GM23338 (cell line): ENCODE data around the gene CPT1C. TPM values are rescaled to one million over a fixed set of nuclear protein-coding genes. Genes with fewer than 3 reads are reported as not detected.

Experiments
- ATAC-seq: fragments of 200-7000 bp; cut with Tn5 transposase; 3 replicates; pipeline ENCODE4 v1.9.1; 2020
- DNase-seq: peaks from one replicate; pipeline ENCODE4 v3.0.0-alpha.2; 2015; ENCODE audit warnings: low spot score
- H2AFZ ChIP-seq: fragments of 200-600 bp; sonication (generic); 2 replicates; pipeline ENCODE4 v1.8.0; 2016; ENCODE audit warnings: antibody characterized with exemption, mild to moderate bottlenecking, moderate library complexity
- H3F3A ChIP-seq: fragments of 200-600 bp; sonication (generic); replicated peaks from 2 replicates; pipeline ENCODE4 v1.8.0; 2017; ENCODE audit warnings: antibody characterized with exemption, mixed run types, low read depth
- H3K27ac ChIP-seq: fragments of 200-600 bp; sonication (generic); 2 replicates; pipeline ENCODE4 v1.6.1; 2016; ENCODE audit warnings: low read depth
- H3K27me3 ChIP-seq: fragments of 200-600 bp; sonication (generic); 2 replicates; pipeline ENCODE4 v1.8.0; 2016; ENCODE audit warnings: mild to moderate bottlenecking, mixed run types, moderate library complexity; ENCODE audit not compliant: insufficient read depth
- H3K36me3 ChIP-seq: fragments of 200-600 bp; sonication (generic); 2 replicates; pipeline ENCODE4 v1.8.0; 2016; ENCODE audit warnings: mild to moderate bottlenecking; ENCODE audit not compliant: insufficient read depth
- H3K4me1 ChIP-seq: fragments of 200-600 bp; sonication (generic); 2 replicates; pipeline ENCODE4 v1.8.0; 2016; ENCODE audit warnings: mild to moderate bottlenecking, moderate library complexity; ENCODE audit not compliant: insufficient read depth
- H3K4me2 ChIP-seq: fragments of 200-600 bp; sonication (generic); 2 replicates; pipeline ENCODE4 v1.7.1; 2017; ENCODE audit warnings: mixed run types
- H3K4me3 ChIP-seq: fragments of 200-600 bp; sonication (generic); 2 replicates; pipeline ENCODE4 v1.6.1; 2016; ENCODE audit warnings: mixed run types
- H3K79me2 ChIP-seq: fragments of 200-600 bp; sonication (generic); replicated peaks from 2 replicates; pipeline ENCODE4 v1.8.0; 2017; ENCODE audit warnings: mild to moderate bottlenecking; ENCODE audit not compliant: insufficient read depth
- H3K9me2 ChIP-seq: fragments of 200-600 bp; sonication (generic); 2 replicates; pipeline ENCODE4 v1.8.0; 2017; ENCODE audit not compliant: insufficient read depth
- H4K20me1 ChIP-seq: fragments of 200-600 bp; sonication (generic); replicated peaks from 2 replicates; pipeline ENCODE4 v1.8.0; 2017; ENCODE audit warnings: mild to moderate bottlenecking; ENCODE audit not compliant: insufficient read depth
- H3K27ac Mint-ChIP-seq: 2 replicates; pipeline ENCODE4 v1.8.0; 2020; ENCODE audit warnings: inconsistent platforms, mild to moderate bottlenecking, moderate library complexity, mixed read lengths
- H3K27me3 Mint-ChIP-seq: 3 replicates; pipeline ENCODE4 v1.8.0; 2022; ENCODE audit warnings: low read depth, mild to moderate bottlenecking, moderate library complexity, mixed read lengths, inconsistent platforms; ENCODE audit not compliant: insufficient read depth, poor library complexity
- H3K36me3 Mint-ChIP-seq: 3 replicates; pipeline ENCODE4 v1.8.0; 2021; ENCODE audit warnings: low read depth, mild to moderate bottlenecking, inconsistent platforms, moderate library complexity, mixed read lengths
- H3K4me1 Mint-ChIP-seq: 3 replicates; pipeline ENCODE4 v1.8.0; 2020; ENCODE audit warnings: mild to moderate bottlenecking, inconsistent platforms, mixed read lengths
- H3K4me3 Mint-ChIP-seq: 3 replicates; pipeline ENCODE4 v1.8.0; 2021; ENCODE audit warnings: moderate library complexity, mild to moderate bottlenecking, inconsistent platforms, mixed read lengths
- H3K9me3 Mint-ChIP-seq: 3 replicates; pipeline ENCODE4 v1.8.0; 2020; ENCODE audit warnings: moderate library complexity, mild to moderate bottlenecking, inconsistent platforms, mixed read lengths
- CREB1 ChIP-seq: fragments of 250-450 bp; sonication (Bioruptor Pico); IDR thresholded peaks from 2 replicates; pipeline ENCODE4 v1.5.0; 2020; ENCODE audit warnings: low read depth, mild to moderate bottlenecking, moderate library complexity
- CTCF ChIP-seq, 2 experiments: fragments of 200-600 bp in 1 of 2; sonication (generic) in 1 of 2; conservative IDR thresholded peaks; 2 replicates each; pipeline versions ENCODE4 v1.5.1 to v1.6.1; 2016 to 2017; ENCODE audit warnings: antibody characterized with exemption in 2 of 2, low read depth in 2 of 2, mild to moderate bottlenecking in 2 of 2, moderate library complexity in 1 of 2
- EZH2 ChIP-seq: fragments of 200-600 bp; sonication (generic); IDR thresholded peaks from one replicate; pipeline ENCODE4 v1.8.0; 2017; ENCODE audit warnings: antibody characterized with exemption, mild to moderate bottlenecking, low read depth; ENCODE audit not compliant: unreplicated experiment
- EZH2phosphoT487 ChIP-seq: fragments of 200-600 bp; sonication (generic); IDR thresholded peaks from one replicate; pipeline ENCODE4 v1.8.1; 2018; ENCODE audit warnings: antibody characterized with exemption; ENCODE audit not compliant: unreplicated experiment
- JUNB ChIP-seq: IDR thresholded peaks from one replicate; pipeline ENCODE4 v1.6.1; 2016; ENCODE audit warnings: antibody characterized with exemption; ENCODE audit not compliant: unreplicated experiment
- NANOG ChIP-seq: IDR thresholded peaks from 2 replicates; pipeline ENCODE4 v1.6.1; 2016; ENCODE audit warnings: antibody characterized with exemption, borderline replicate concordance
- STAT1 ChIP-seq: IDR thresholded peaks from one replicate; pipeline ENCODE4 v1.6.1; 2016; ENCODE audit warnings: antibody characterized with exemption; ENCODE audit not compliant: unreplicated experiment
- ZNF114 ChIP-seq: fragments of 250-450 bp; sonication (Bioruptor Pico); IDR thresholded peaks from 2 replicates; pipeline ENCODE4 v1.5.0; 2020; ENCODE audit warnings: mild to moderate bottlenecking, moderate library complexity
- ZNF462 ChIP-seq: fragments of 250-450 bp; sonication (Bioruptor Pico); IDR thresholded peaks from 2 replicates; pipeline ENCODE4 v1.5.0; 2020; ENCODE audit warnings: mild to moderate bottlenecking, moderate library complexity
- polyA plus RNA-seq: library from polyadenylated mRNA; unstranded; fragments of >200 nt; fragmentation: Nextera tagmentation; extraction: Ambion mirVana; gene quantifications from 2 replicates; pipeline ENCODE4 v1.2.1, GENCODE V29; 2016
- total RNA-seq: library from RNA; depleted of rRNA; stranded (reverse); fragments of >200 nt; shearing (Covaris generic); gene quantifications from 2 replicates; pipeline ENCODE4 v1.2.3, GENCODE V29; 2014

CPT1C gene
- total and polyA plus RNA-seq, 2 experiments from 2014 or later, result 63.4 to 77.3 TPM

- TF ChIP-seq ZNF462 (CRISPR knock-in tag), result no peak
- no peak for TF ChIP-seq EZH2phosphoT487
- TF ChIP-seq ZNF114 (CRISPR knock-in tag), result no peak
- no peak for TF ChIP-seq NANOG
- no peak for TF ChIP-seq CREB1 (CRISPR knock-in tag)
Measured at GRCh38 chr19:49682274-49682673, 8.6 kb upstream of the CPT1C start (continued).

- H3K9me2 ChIP-seq, result no peaks in the 10 kb centered on the region
- Mint-ChIP-seq H3K36me3 (peaks cover 70% of the 10 kb centered on the region), H3K4me1 (peaks cover 50% of the 10 kb centered on the region), H3K9me3 (no peaks in the 10 kb centered on the region), H3K4me3 (no peak overlapping the region), H3K27ac (no peak overlapping the region), H3K27me3 (peaks cover 32% of the 10 kb centered on the region)
- H3K27ac ChIP-seq, result peak overlapping the region; percentile 68; the same call in 1 of the 2 replicates
- H3K4me2 ChIP-seq, result no peak overlapping the region
- H2AFZ ChIP-seq, result no peak overlapping the region
- peaks cover 51% of the 10 kb centered on the region for H3K79me2 ChIP-seq
- no peak overlapping the region for H3K4me3 ChIP-seq
- peaks cover 66% of the 10 kb centered on the region for H3F3A ChIP-seq
- peaks cover 44% of the 10 kb centered on the region for H3K36me3 ChIP-seq
- H3K27me3 ChIP-seq, result no peaks in the 10 kb centered on the region
- ATAC-seq (no peak), DNase-seq (no peak)
- H4K20me1 ChIP-seq, result peaks cover 57% of the 10 kb centered on the region
- peaks cover 36% of the 10 kb centered on the region for H3K4me1 ChIP-seq
- no peak for TF ChIP-seq EZH2phosphoT487
- TF ChIP-seq EZH2, result no peak
- no peak for TF ChIP-seq STAT1
- no peak for TF ChIP-seq JUNB
- TF ChIP-seq CTCF (conservative IDR thresholded peaks at IDR 0.05; ENCODE audit: low read depth in 2 of 2), result no peak
Measured at GRCh38 chr19:49683814-49684250, 7.1 kb upstream of the CPT1C start.
